ENCODE data around the gene CLDN1. TPM values are rescaled to one million over a fixed set of nuclear protein-coding genes. Genes with fewer than 3 reads are reported as not detected.

Gene CLDN1
- total and polyA plus RNA-seq, 2 of the 8 experiments (the other 6 are each of a cell fraction or from before 2014, with no cell fraction given) = 3.1 to 6.1 TPM

DNA sequence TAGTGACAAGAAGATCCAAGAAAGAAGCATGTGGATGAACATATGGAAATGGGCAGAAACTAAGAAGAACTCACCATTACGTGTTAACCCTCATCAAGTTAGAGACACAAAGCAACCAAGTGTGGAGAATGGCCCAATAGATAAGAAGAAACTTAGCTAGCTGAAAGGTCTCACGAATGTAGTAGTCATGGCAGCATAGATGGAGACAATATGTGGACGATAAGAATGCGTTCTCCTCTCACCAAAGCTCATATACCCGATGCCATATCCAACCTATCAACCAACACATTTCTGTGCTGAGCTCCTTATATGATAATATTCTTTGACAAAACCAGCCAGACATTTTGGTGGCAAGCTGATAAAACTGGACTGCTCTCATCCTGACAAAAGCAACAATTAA, 15.1 kb upstream of the CLDN1 start (continued):
- TF ChIP-seq, protein P1, sequence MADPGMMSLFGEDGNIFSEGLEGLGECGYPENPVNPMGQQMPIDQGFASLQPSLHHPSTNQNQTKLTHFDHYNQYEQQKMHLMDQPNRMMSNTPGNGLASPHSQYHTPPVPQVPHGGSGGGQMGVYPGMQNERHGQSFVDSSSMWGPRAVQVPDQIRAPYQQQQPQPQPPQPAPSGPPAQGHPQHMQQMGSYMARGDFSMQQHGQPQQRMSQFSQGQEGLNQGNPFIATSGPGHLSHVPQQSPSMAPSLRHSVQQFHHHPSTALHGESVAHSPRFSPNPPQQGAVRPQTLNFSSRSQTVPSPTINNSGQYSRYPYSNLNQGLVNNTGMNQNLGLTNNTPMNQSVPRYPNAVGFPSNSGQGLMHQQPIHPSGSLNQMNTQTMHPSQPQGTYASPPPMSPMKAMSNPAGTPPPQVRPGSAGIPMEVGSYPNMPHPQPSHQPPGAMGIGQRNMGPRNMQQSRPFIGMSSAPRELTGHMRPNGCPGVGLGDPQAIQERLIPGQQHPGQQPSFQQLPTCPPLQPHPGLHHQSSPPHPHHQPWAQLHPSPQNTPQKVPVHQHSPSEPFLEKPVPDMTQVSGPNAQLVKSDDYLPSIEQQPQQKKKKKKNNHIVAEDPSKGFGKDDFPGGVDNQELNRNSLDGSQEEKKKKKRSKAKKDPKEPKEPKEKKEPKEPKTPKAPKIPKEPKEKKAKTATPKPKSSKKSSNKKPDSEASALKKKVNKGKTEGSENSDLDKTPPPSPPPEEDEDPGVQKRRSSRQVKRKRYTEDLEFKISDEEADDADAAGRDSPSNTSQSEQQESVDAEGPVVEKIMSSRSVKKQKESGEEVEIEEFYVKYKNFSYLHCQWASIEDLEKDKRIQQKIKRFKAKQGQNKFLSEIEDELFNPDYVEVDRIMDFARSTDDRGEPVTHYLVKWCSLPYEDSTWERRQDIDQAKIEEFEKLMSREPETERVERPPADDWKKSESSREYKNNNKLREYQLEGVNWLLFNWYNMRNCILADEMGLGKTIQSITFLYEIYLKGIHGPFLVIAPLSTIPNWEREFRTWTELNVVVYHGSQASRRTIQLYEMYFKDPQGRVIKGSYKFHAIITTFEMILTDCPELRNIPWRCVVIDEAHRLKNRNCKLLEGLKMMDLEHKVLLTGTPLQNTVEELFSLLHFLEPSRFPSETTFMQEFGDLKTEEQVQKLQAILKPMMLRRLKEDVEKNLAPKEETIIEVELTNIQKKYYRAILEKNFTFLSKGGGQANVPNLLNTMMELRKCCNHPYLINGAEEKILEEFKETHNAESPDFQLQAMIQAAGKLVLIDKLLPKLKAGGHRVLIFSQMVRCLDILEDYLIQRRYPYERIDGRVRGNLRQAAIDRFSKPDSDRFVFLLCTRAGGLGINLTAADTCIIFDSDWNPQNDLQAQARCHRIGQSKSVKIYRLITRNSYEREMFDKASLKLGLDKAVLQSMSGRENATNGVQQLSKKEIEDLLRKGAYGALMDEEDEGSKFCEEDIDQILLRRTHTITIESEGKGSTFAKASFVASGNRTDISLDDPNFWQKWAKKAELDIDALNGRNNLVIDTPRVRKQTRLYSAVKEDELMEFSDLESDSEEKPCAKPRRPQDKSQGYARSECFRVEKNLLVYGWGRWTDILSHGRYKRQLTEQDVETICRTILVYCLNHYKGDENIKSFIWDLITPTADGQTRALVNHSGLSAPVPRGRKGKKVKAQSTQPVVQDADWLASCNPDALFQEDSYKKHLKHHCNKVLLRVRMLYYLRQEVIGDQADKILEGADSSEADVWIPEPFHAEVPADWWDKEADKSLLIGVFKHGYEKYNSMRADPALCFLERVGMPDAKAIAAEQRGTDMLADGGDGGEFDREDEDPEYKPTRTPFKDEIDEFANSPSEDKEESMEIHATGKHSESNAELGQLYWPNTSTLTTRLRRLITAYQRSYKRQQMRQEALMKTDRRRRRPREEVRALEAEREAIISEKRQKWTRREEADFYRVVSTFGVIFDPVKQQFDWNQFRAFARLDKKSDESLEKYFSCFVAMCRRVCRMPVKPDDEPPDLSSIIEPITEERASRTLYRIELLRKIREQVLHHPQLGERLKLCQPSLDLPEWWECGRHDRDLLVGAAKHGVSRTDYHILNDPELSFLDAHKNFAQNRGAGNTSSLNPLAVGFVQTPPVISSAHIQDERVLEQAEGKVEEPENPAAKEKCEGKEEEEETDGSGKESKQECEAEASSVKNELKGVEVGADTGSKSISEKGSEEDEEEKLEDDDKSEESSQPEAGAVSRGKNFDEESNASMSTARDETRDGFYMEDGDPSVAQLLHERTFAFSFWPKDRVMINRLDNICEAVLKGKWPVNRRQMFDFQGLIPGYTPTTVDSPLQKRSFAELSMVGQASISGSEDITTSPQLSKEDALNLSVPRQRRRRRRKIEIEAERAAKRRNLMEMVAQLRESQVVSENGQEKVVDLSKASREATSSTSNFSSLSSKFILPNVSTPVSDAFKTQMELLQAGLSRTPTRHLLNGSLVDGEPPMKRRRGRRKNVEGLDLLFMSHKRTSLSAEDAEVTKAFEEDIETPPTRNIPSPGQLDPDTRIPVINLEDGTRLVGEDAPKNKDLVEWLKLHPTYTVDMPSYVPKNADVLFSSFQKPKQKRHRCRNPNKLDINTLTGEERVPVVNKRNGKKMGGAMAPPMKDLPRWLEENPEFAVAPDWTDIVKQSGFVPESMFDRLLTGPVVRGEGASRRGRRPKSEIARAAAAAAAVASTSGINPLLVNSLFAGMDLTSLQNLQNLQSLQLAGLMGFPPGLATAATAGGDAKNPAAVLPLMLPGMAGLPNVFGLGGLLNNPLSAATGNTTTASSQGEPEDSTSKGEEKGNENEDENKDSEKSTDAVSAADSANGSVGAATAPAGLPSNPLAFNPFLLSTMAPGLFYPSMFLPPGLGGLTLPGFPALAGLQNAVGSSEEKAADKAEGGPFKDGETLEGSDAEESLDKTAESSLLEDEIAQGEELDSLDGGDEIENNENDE (IDR thresholded peaks at IDR 0.05; ENCODE audit: insufficient replicate concordance, low read length) = no peak
- TF ChIP-seq SUZ12 (IDR thresholded peaks at IDR 0.05; ENCODE audit: low read length) (no peak), HDAC6 (IDR thresholded peaks at IDR 0.05; ENCODE audit: low read depth, low read length) (no peak), SIN3A (conservative IDR thresholded peaks at IDR 0.05 in 1 of 2, IDR thresholded peaks at IDR 0.05 in 1 of 2; ENCODE audit: low read depth in 1 of 2, low read length in 2 of 2) (no peak), TAF7 (optimal IDR thresholded peaks at IDR 0.05; ENCODE audit: borderline replicate concordance, low read depth, low read length) (no peak)

Measured in H1 (cell line).